Measurements from ENCODE around the gene TEKTIP1.

DNA sequence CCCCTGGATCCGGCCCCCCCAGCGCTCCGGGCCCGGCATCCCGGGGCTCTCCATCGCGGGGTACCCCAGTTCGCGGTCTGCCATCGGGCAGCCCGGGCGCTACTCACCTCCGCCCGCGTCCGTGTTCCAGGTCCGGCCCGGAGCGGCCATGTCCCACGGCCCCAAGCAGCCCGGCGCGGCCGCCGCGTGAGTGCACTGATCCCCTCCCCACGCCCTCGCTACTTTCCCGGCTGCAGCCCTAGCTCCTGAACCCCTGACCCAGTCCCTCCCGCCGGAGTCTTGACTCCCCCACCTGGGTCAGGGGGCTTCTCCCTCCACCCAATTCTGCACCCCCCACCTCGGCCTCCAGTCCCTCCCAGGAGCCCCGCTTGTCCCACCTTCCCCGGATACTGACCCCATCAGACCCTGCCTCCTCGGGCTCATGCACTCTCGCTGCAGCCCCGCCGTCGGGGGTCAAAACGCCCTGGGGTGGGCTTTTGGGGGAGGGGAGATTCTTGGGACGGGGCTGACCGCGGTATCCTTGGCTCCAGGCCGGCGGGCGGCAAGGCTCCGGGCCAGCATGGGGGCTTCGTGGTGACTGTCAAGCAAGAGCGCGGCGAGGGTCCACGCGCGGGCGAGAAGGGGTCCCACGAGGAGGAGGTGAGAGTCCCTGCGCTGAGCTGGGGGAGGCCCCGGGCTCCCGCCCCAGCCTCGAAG lies 34.3 kb downstream of the TEKTIP1 start:
- TF ChIP-seq, protein P1, sequence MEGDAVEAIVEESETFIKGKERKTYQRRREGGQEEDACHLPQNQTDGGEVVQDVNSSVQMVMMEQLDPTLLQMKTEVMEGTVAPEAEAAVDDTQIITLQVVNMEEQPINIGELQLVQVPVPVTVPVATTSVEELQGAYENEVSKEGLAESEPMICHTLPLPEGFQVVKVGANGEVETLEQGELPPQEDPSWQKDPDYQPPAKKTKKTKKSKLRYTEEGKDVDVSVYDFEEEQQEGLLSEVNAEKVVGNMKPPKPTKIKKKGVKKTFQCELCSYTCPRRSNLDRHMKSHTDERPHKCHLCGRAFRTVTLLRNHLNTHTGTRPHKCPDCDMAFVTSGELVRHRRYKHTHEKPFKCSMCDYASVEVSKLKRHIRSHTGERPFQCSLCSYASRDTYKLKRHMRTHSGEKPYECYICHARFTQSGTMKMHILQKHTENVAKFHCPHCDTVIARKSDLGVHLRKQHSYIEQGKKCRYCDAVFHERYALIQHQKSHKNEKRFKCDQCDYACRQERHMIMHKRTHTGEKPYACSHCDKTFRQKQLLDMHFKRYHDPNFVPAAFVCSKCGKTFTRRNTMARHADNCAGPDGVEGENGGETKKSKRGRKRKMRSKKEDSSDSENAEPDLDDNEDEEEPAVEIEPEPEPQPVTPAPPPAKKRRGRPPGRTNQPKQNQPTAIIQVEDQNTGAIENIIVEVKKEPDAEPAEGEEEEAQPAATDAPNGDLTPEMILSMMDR (IDR thresholded peaks at IDR 0.05 in 2 of 3, conservative IDR thresholded peaks at IDR 0.05 in 1 of 3; ENCODE audit: control insufficient read depth in 2 of 3, extremely low read depth in 1 of 3, insufficient read depth in 1 of 3, low read depth in 3 of 3, low read length in 3 of 3) = no peak
- peak; percentile 46 for TF ChIP-seq POLR2A (IDR thresholded peaks at IDR 0.05; ENCODE audit: low read depth, low read length)
- TF ChIP-seq SMC3 (IDR thresholded peaks at IDR 0.05; ENCODE audit: borderline replicate concordance, low read length) = no peak
- TF ChIP-seq, protein P2, sequence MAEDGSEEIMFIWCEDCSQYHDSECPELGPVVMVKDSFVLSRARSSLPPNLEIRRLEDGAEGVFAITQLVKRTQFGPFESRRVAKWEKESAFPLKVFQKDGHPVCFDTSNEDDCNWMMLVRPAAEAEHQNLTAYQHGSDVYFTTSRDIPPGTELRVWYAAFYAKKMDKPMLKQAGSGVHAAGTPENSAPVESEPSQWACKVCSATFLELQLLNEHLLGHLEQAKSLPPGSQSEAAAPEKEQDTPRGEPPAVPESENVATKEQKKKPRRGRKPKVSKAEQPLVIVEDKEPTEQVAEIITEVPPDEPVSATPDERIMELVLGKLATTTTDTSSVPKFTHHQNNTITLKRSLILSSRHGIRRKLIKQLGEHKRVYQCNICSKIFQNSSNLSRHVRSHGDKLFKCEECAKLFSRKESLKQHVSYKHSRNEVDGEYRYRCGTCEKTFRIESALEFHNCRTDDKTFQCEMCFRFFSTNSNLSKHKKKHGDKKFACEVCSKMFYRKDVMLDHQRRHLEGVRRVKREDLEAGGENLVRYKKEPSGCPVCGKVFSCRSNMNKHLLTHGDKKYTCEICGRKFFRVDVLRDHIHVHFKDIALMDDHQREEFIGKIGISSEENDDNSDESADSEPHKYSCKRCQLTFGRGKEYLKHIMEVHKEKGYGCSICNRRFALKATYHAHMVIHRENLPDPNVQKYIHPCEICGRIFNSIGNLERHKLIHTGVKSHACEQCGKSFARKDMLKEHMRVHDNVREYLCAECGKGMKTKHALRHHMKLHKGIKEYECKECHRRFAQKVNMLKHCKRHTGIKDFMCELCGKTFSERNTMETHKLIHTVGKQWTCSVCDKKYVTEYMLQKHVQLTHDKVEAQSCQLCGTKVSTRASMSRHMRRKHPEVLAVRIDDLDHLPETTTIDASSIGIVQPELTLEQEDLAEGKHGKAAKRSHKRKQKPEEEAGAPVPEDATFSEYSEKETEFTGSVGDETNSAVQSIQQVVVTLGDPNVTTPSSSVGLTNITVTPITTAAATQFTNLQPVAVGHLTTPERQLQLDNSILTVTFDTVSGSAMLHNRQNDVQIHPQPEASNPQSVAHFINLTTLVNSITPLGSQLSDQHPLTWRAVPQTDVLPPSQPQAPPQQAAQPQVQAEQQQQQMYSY (CRISPR knock-in tag; IDR thresholded peaks at IDR 0.05) = no peak
- TF ChIP-seq BRCA1 (IDR thresholded peaks at IDR 0.05; ENCODE audit: low read depth, low read length) = no peak
- TF ChIP-seq FOXK2 (IDR thresholded peaks at IDR 0.05) = no peak
- TF ChIP-seq CBFB (IDR thresholded peaks at IDR 0.05; ENCODE audit: low read depth) = no peak
- no peak for TF ChIP-seq EZH2 (IDR thresholded peaks at IDR 0.05; ENCODE audit: borderline replicate concordance, control insufficient read depth, low read depth, low read length)
- TF ChIP-seq GABPA (IDR thresholded peaks at IDR 0.05; ENCODE audit: low read depth) = no peak
- TF ChIP-seq YY1 (IDR thresholded peaks at IDR 0.05; ENCODE audit: low read depth, low read length) = peak; percentile 83
- TF ChIP-seq, protein P3, sequence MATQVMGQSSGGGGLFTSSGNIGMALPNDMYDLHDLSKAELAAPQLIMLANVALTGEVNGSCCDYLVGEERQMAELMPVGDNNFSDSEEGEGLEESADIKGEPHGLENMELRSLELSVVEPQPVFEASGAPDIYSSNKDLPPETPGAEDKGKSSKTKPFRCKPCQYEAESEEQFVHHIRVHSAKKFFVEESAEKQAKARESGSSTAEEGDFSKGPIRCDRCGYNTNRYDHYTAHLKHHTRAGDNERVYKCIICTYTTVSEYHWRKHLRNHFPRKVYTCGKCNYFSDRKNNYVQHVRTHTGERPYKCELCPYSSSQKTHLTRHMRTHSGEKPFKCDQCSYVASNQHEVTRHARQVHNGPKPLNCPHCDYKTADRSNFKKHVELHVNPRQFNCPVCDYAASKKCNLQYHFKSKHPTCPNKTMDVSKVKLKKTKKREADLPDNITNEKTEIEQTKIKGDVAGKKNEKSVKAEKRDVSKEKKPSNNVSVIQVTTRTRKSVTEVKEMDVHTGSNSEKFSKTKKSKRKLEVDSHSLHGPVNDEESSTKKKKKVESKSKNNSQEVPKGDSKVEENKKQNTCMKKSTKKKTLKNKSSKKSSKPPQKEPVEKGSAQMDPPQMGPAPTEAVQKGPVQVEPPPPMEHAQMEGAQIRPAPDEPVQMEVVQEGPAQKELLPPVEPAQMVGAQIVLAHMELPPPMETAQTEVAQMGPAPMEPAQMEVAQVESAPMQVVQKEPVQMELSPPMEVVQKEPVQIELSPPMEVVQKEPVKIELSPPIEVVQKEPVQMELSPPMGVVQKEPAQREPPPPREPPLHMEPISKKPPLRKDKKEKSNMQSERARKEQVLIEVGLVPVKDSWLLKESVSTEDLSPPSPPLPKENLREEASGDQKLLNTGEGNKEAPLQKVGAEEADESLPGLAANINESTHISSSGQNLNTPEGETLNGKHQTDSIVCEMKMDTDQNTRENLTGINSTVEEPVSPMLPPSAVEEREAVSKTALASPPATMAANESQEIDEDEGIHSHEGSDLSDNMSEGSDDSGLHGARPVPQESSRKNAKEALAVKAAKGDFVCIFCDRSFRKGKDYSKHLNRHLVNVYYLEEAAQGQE (IDR thresholded peaks at IDR 0.05; ENCODE audit: low read depth, low read length) = no peak
- no peak for TF ChIP-seq SIX5 (IDR thresholded peaks at IDR 0.05; ENCODE audit: low read depth, low read length, severe bottlenecking)
